Measurements from ENCODE around the gene NOX5.

- TF ChIP-seq CTCF (IDR thresholded peaks at IDR 0.05) (no peak), POLR2A (IDR thresholded peaks at IDR 0.05) (no peak), EP300 (IDR thresholded peaks at IDR 0.05) (no peak), POLR2AphosphoS5 (IDR thresholded peaks at IDR 0.05) (no peak)
These were observed 23.4 kb upstream of the NOX5 start for GRCh38 chr15:68990992-68991500.

Measured in stomach (tissue), 4 donors.